Ishikawa (cell line): ENCODE measurements around the gene OR2S2.

Source experiments
- CEBPB ChIP-seq: IDR thresholded peaks from 2 replicates; pipeline ENCODE4 v1.6.1; 2012
- CREB1 ChIP-seq: IDR thresholded peaks from 2 replicates; pipeline ENCODE4 v1.6.1; 2012; ENCODE audit warnings: low read depth
- EGR1 ChIP-seq: IDR thresholded peaks from 2 replicates; pipeline ENCODE4 v1.6.1; 2012
- EP300 ChIP-seq: IDR thresholded peaks from 2 replicates; pipeline ENCODE4 v1.6.1; 2012; ENCODE audit warnings: borderline replicate concordance
- FOXM1 ChIP-seq: IDR thresholded peaks from 2 replicates; pipeline ENCODE4 v1.6.1; 2012; ENCODE audit warnings: low read depth, borderline replicate concordance
- MAX ChIP-seq: IDR thresholded peaks from 2 replicates; pipeline ENCODE4 v1.6.1; 2012
- NFIC ChIP-seq: IDR thresholded peaks from 2 replicates; pipeline ENCODE4 v1.6.1; 2012
- RAD21 ChIP-seq: IDR thresholded peaks from 2 replicates; pipeline ENCODE4 v1.6.1; 2012; ENCODE audit warnings: low read depth
- REST ChIP-seq: IDR thresholded peaks from 2 replicates; pipeline ENCODE4 v1.6.1; 2012; ENCODE audit warnings: low read depth, mild to moderate bottlenecking
- TAF1 ChIP-seq: IDR thresholded peaks from 2 replicates; pipeline ENCODE4 v1.6.1; 2012; ENCODE audit warnings: low read depth, mild to moderate bottlenecking
- TCF12 ChIP-seq: IDR thresholded peaks from 2 replicates; pipeline ENCODE4 v1.6.1; 2012; ENCODE audit warnings: low read depth
- TEAD4 ChIP-seq: IDR thresholded peaks from 2 replicates; pipeline ENCODE4 v1.6.1; 2012
- USF1 ChIP-seq: IDR thresholded peaks from 2 replicates; pipeline ENCODE4 v1.6.1; 2012
- YY1 ChIP-seq: IDR thresholded peaks from 2 replicates; pipeline ENCODE4 v1.6.1; 2012; ENCODE audit warnings: low read depth
- ZBTB7A ChIP-seq: IDR thresholded peaks from 2 replicates; pipeline ENCODE4 v1.6.1; 2012; ENCODE audit warnings: low read depth

The OR2S2 gene

GRCh38 chr9:35945341-35946018, 12.5 kb downstream of the OR2S2 start:
- TF ChIP-seq USF1 (no peak), TAF1 (no peak), TCF12 (no peak), EGR1 (no peak), YY1 (0 out of 2 replicates have a peak, but pooled peaks have one; percentile 45), NFIC (no peak), RAD21 (peak; percentile 66), CEBPB (no peak)

- TF ChIP-seq EGR1: no peak
- TF ChIP-seq EP300: no peak
- no peak for TF ChIP-seq USF1
- no peak for TF ChIP-seq MAX
- TF ChIP-seq TEAD4: no peak
- TF ChIP-seq YY1: no peak
- TF ChIP-seq CEBPB: no peak
- TF ChIP-seq REST: no peak
- no peak for TF ChIP-seq NFIC
- no peak for TF ChIP-seq ZBTB7A
- TF ChIP-seq CREB1: no peak
These were observed 13.1 kb downstream of the OR2S2 start for GRCh38 chr9:35944841-35945240.

GRCh38 chr9:35944173-35944572, 13.8 kb downstream of the OR2S2 start:
- TF ChIP-seq FOXM1 (no peak), CREB1 (no peak), TCF12 (no peak), TAF1 (no peak), NFIC (no peak), EGR1 (no peak), EP300 (no peak), ZBTB7A (no peak), YY1 (no peak), MAX (no peak), USF1 (no peak)

GRCh38 chr9:35942286-35942685, 15.7 kb downstream of the OR2S2 start:
- TF ChIP-seq USF1 (no peak), MAX (no peak), CEBPB (no peak), REST (no peak), YY1 (no peak), TAF1 (no peak), EP300 (no peak), TEAD4 (no peak), RAD21 (no peak), FOXM1 (no peak)
